HG03460 (cell line): ENCODE measurements around the gene TRIM56.
"Not testable (repeated sequence)": the region's sequence is repeated elsewhere in the genome, so short reads cannot be mapped to it uniquely, and the experiment has no call there.

Experiments used
- ATAC-seq: cut with Tn5 transposase; IDR thresholded peaks from one replicate; pipeline ENCODE4 v1.9.1; 2021; ENCODE audit not compliant: unreplicated experiment

The TRIM56 gene

GRCh38 chr7:101088858-101089529 is 3.7 kb downstream of the TRIM56 start:
- ATAC-seq: no peak

GRCh38 chr7:101089876-101090275 is 4.6 kb downstream of the TRIM56 start:
- no peak for ATAC-seq

- ATAC-seq: not testable (repeated sequence)
These were observed 7.1 kb downstream of the TRIM56 start for GRCh38 chr7:101092266-101092905.

- ATAC-seq: no peak
These were observed 8.6 kb downstream of the TRIM56 start for GRCh38 chr7:101093906-101094305.

GRCh38 chr7:101094376-101094775 is 9.1 kb downstream of the TRIM56 start:
- ATAC-seq: no peak

- no peak for ATAC-seq
These were observed 9.6 kb downstream of the TRIM56 start for GRCh38 chr7:101094791-101095375.

GRCh38 chr7:101096331-101096956 is 11.2 kb downstream of the TRIM56 start:
- no peak for ATAC-seq

- no peak for ATAC-seq
These were observed 11.7 kb downstream of the TRIM56 start for GRCh38 chr7:101096957-101097347.

- no peak for ATAC-seq
These were observed 12.3 kb downstream of the TRIM56 start for GRCh38 chr7:101097561-101097960.

GRCh38 chr7:101099969-101100781 is 14.9 kb downstream of the TRIM56 start:
- ATAC-seq: no peak

- no peak for ATAC-seq
These were observed 15.9 kb downstream of the TRIM56 start for GRCh38 chr7:101100858-101101847.

- no peak for ATAC-seq
These were observed 16.7 kb downstream of the TRIM56 start for GRCh38 chr7:101102026-101102425.

- ATAC-seq: not testable (repeated sequence)
These were observed 18.4 kb downstream of the TRIM56 start for GRCh38 chr7:101103701-101104100.

- ATAC-seq: no peak
These were observed 19.0 kb downstream of the TRIM56 start for GRCh38 chr7:101104193-101104713.

GRCh38 chr7:101104799-101105198 is 19.5 kb downstream of the TRIM56 start:
- no peak for ATAC-seq

- ATAC-seq: not testable (repeated sequence)
These were observed 20.0 kb downstream of the TRIM56 start for GRCh38 chr7:101105248-101105647.

GRCh38 chr7:101106386-101106785 is 21.1 kb downstream of the TRIM56 start:
- no peak for ATAC-seq

- no peak for ATAC-seq
These were observed 23.1 kb downstream of the TRIM56 start for GRCh38 chr7:101108330-101108857.

GRCh38 chr7:101108961-101109360 is 23.7 kb downstream of the TRIM56 start:
- no peak for ATAC-seq
